HAP-1 (cell line): Measurements from ENCODE around the gene PDZD2.
"Not testable (repeated sequence)": the region's sequence is repeated elsewhere in the genome, so short reads cannot be mapped to it uniquely, and the experiment has no call there.

Experiments used
- DNase-seq, 2 experiments: peaks; one replicate each; pipeline ENCODE4 v3.0.0-alpha.2; 2016 to 2020; ENCODE audit warnings: low spot score in 2 of 2
- H3K27me3 ChIP-seq: fragments of 250-450 bp; sonication (Bioruptor Pico); 2 replicates; pipeline ENCODE4 v1.5.1; 2020; ENCODE audit warnings: low read depth, mild to moderate bottlenecking, moderate library complexity
- H3K36me3 ChIP-seq: fragments of 250-450 bp; sonication (Bioruptor Pico); replicated peaks from 2 replicates; pipeline ENCODE4 v1.5.1; 2020; ENCODE audit warnings: mild to moderate bottlenecking
- H3K4me1 ChIP-seq: fragments of 250-450 bp; sonication (Bioruptor Pico); 2 replicates; pipeline ENCODE4 v1.5.1; 2020; ENCODE audit warnings: mild to moderate bottlenecking
- H3K4me3 ChIP-seq: fragments of 250-450 bp; sonication (Bioruptor Pico); 2 replicates; pipeline ENCODE4 v1.5.1; 2020; ENCODE audit warnings: mild to moderate bottlenecking, moderate library complexity
- H3K9me3 ChIP-seq: fragments of 250-450 bp; sonication (Bioruptor Pico); 2 replicates; pipeline ENCODE4 v1.5.1; 2020; ENCODE audit warnings: mild to moderate bottlenecking, moderate library complexity
- in situ Hi-C: fragments of 300-500 bp; cut with MboI; formaldehyde crosslinking; loops from 3 replicates; pipeline ENCODE4 v1.14.3; 2020; ENCODE audit warnings: low sequenced_read_pairs, inconsistent platforms, mixed read lengths

The PDZD2 gene

DNA sequence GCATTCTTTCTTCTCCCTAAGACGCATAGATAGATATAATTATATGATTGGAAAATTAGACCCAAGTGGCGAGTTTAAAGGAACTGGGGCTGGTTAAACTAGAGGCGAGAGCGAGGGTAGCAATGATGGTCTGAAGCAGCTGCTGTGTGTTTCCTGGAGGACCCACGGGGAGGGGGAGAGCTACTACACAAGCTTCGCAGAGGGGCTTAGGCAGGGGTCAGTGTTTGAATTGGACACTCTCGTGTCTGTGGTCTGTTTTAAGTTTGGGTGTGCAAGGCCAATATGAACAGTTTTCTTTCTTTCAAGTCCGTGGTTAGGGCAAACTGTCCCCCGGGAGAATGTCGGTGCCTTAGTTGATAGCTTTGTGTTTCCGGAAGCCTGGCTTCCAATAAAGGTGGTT lies 43.1 kb downstream of the PDZD2 start:
- in situ Hi-C loops, result no loop called here
- Histone ChIP-seq H3K27me3 (no peaks in the 10 kb centered on the region; the same call in 1 of the 2 replicates), H3K4me3 (no peak overlapping the region), H3K9me3 (no peaks in the 10 kb centered on the region), H3K4me1 (no peaks in the 10 kb centered on the region), H3K36me3 (no peaks in the 10 kb centered on the region)
- DNase-seq, result no peak

DNA sequence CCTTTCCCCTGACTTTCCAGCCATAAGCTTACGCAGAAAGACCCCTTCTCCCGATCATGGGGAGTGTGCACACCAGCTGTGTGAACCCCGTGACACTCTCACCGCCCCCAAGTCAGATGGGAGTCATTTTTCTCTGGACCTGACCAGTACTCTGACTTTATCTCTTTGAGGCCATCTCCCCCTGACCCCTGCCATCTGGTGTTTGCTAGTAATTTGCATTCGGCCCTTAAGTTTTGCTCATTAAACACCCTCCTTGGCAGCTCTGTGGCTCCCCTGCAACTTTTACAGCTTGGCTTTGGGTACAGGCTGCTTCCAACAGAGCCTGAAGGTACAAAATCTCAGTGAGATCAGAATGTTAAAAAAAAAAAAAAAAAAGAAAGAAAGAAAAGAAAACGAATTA lies 43.9 kb downstream of the PDZD2 start:
- H3K4me3 ChIP-seq, result no peak overlapping the region

DNA sequence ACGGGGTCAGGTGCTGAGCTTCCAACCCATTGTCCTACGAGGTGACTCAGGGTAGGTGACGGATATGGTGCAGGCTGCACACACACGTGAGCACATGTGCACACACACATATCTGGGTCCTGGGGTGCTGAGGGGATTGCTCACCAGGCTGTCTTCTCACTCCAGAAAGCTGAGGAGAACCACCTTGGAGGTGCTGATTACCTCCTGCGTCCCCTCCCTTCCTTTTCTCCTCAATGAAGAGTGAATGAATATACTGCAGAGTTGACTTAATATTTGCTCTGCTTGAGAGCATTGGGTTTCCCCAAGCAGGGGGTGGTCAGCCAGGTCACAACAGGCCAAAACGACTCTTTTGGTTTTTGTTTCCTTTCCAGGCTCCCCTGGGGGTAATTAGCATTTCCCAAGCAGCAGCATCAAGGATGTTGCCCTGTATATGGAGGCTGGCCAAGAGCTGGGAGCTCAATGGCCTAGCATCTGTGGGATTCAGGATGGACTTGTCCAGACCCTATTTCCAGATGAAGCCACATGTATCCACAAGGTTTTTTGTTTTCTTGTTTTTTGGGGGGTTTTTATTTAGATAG lies 49.7 kb downstream of the PDZD2 start:
- Histone ChIP-seq H3K4me3 (no peak overlapping the region), H3K4me1 (no peaks in the 10 kb centered on the region), H3K36me3 (no peaks in the 10 kb centered on the region), H3K9me3 (no peaks in the 10 kb centered on the region), H3K27me3 (no peaks in the 10 kb centered on the region; the same call in 1 of the 2 replicates)
- in situ Hi-C loops, result no loop called here
- no peak for DNase-seq

More for the DNA sequence above, 43.9 kb downstream of the PDZD2 start:
- Histone ChIP-seq H3K27me3 (no peaks in the 10 kb centered on the region; the same call in 1 of the 2 replicates), H3K4me1 (no peaks in the 10 kb centered on the region), H3K9me3 (no peaks in the 10 kb centered on the region), H3K36me3 (no peaks in the 10 kb centered on the region)
- in situ Hi-C loops, result no loop called here
- no peak for DNase-seq

DNA sequence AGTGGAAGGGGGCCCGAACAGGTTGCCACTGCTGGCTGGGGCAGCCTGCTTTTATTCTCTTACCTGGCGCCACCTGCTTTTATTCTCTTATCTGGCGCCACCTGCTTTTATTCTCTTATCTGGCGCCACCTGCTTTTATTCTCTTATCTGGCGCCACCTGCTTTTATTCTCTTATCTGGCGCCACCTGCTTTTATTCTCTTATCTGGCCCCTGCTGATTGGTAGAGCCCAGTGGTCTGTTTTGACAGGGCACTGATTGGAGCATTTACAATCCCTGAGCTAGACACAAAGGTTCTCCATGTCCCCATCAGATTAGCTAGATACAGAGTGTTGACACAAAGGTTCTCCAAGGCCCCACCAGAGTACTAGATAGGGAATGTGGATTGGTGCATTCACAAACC lies 52.5 kb downstream of the PDZD2 start:
- in situ Hi-C loops, H3K9me3 ChIP-seq, H3K4me1 ChIP-seq, H3K4me3 ChIP-seq, DNase-seq, H3K27me3 ChIP-seq, H3K36me3 ChIP-seq: not testable (repeated sequence)

DNA sequence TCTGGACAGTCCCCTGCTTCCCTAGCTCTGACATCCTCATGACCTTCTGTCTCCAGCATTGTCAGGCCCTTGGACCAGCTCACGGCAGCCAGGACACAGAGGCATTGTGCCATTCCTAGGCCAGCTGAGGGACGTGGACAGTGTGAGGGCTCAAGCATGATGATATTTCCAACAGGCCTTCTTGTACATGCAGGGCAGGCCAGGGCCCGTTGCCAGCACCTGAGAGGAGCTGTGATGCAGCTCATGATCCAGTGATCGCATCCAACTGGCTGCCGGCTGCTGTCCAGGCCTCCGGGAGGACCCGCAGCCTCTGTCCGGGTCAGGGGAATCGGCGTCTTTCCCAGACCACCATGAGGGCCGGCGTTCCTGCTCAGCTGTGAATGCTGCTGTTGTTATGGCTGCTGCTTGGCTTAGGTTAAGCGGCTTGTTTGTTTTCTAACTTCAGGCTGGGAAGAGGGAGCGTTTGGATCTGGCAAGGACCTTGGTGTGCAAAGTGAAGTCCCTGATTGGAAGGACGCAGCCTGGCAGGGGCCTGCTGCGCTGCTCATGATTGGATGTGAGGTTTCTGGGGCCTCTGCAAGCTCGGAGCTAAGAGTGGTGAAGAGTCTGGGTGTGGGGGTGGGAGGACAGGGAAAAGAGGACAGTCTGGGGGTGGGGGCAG lies 53.8 kb downstream of the PDZD2 start:
- Histone ChIP-seq H3K27me3 (no peaks in the 10 kb centered on the region), H3K9me3 (no peaks in the 10 kb centered on the region), H3K36me3 (no peaks in the 10 kb centered on the region), H3K4me1 (no peaks in the 10 kb centered on the region), H3K4me3 (no peak overlapping the region)
- in situ Hi-C loops, result no loop called here
- DNase-seq, result no peak

DNA sequence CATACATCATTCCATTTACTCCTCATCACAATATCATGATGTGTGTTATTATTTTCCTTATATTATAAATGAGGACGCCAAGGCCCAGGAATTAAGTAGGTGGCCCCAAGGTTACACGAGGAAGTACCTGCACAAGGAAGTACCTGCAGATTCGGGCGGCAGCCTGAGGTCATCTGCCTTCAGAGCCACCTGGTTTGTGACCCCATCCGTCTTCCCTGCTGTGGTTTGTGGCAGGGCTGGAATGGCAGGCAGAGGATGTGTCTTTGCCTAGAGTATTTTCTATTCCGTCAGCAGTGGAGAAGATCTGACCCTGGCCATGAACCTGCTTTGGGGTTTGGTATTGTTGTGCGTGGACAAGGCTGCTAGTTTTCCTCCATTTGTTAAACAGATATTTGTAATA lies 59.7 kb downstream of the PDZD2 start:
- DNase-seq, result no peak
- H3K9me3 ChIP-seq, result no peaks in the 10 kb centered on the region
- no peak overlapping the region for H3K4me3 ChIP-seq
- H3K27me3 ChIP-seq, result no peaks in the 10 kb centered on the region
- H3K4me1 ChIP-seq, result no peaks in the 10 kb centered on the region
- no peaks in the 10 kb centered on the region for H3K36me3 ChIP-seq
- in situ Hi-C loops, result no loop called here

DNA sequence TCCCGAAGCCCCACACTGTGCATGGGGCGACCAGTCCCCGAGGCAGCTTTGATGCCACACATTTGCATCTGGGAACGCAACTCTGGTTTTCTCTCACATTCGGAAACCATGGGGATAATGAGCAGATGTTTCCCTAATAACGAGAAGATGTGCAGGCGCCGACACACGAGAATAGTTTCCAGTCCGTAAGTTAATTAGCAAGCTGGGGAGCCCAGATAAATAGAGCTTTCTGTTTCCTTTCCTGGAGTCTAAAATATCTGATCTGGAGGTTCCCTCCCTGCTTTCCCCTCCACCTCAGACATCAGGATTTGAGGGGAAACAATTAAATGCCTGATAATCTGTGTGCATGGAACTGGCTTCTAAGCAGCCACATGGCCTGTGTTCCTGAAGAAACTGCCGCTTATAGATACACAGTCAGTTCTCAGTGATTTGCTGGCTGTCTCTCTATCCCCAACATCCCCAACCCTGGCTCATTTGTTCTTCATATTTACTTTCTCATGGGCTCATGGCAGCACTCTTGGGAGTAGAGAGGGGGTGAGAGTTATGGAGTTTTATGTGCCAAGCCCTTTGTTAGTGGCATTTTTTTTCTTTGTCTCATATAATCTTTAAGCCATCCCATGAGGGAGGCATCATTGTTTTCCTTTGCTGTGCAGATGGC lies 62.8 kb downstream of the PDZD2 start:
- Histone ChIP-seq H3K36me3 (no peaks in the 10 kb centered on the region), H3K9me3 (no peaks in the 10 kb centered on the region), H3K27me3 (0 out of 2 replicates have a peak, but pooled peaks cover 3% of the 10 kb centered on the region), H3K4me1 (no peaks in the 10 kb centered on the region), H3K4me3 (no peak overlapping the region)
- DNase-seq, result no peak
- in situ Hi-C loops, result no loop called here

DNA sequence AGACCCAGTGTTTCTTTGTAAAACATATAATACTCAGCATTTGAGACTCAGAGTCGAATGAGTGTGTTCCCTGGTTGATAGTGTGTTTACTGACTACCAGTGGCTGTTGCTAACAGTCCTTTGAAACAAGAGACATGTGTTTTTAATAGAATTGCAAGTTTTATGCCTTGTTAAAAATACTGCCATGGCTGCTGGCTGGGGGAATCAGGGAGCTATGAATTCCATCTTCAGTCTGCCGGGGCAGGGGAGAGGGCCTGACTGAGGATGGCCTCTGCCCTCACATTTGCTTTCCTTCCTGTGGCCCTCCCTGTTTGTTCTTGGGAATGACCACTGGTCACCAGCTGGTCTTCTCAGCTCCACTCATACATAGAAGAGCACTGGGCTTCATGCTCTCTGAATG lies 63.8 kb downstream of the PDZD2 start:
- no peaks in the 10 kb centered on the region for H3K4me1 ChIP-seq
- in situ Hi-C loops, result no loop called here
- 0 out of 2 replicates have a peak, but pooled peaks cover 3% of the 10 kb centered on the region for H3K27me3 ChIP-seq
- H3K4me3 ChIP-seq, result no peak overlapping the region
- no peaks in the 10 kb centered on the region for H3K9me3 ChIP-seq
- H3K36me3 ChIP-seq, result no peaks in the 10 kb centered on the region
- no peak for DNase-seq

DNA sequence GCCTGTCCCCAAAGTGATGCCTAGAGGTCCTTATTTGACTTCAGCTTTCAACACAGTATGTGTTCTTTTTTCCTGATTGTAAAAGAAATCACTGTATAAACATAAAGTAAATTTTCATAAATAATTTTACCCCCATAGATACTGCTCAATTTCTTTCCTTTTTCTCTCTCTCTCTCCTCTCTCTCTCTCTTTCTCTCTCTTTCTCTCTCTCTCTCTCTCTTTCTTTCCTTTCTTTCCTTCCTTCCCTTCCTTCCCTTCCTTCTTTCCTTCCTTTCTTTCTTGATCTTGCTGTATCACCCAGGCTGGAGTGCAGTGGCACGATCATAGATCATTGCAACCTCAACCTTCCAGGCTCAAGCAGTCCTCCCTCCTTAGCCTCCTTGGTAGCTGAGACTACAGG lies 64.8 kb downstream of the PDZD2 start:
- Histone ChIP-seq H3K4me1 (no peaks in the 10 kb centered on the region), H3K4me3 (no peak overlapping the region), H3K36me3 (no peaks in the 10 kb centered on the region), H3K27me3 (0 out of 2 replicates have a peak, but pooled peaks cover 3% of the 10 kb centered on the region), H3K9me3 (no peaks in the 10 kb centered on the region)
- in situ Hi-C loops, result no loop called here
- DNase-seq, result no peak

DNA sequence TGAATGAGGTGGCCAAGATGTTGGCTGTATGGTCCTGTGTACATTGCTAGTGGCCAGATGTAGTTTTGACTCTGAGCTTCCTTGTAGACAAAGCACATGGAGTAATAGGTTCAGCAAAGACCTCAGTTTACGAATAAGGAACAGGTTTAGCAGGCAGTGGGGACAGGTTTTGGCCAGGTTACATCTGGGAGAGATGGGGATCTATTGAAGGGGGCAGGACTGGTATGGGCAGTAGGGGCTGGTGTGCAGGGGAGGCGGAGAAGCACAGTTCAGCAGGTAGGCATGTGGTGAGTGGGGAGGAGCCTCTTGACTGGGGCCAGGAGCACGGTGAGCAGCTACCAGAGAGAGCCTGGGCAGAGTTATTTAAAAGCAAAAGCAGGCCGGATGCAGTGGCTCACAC lies 67.3 kb downstream of the PDZD2 start:
- Histone ChIP-seq H3K9me3 (no peaks in the 10 kb centered on the region), H3K4me1 (no peaks in the 10 kb centered on the region), H3K36me3 (no peaks in the 10 kb centered on the region), H3K27me3 (0 out of 2 replicates have a peak, but pooled peaks cover 3% of the 10 kb centered on the region), H3K4me3 (no peak overlapping the region)
- DNase-seq, result no peak
- in situ Hi-C loops, result no loop called here

DNA sequence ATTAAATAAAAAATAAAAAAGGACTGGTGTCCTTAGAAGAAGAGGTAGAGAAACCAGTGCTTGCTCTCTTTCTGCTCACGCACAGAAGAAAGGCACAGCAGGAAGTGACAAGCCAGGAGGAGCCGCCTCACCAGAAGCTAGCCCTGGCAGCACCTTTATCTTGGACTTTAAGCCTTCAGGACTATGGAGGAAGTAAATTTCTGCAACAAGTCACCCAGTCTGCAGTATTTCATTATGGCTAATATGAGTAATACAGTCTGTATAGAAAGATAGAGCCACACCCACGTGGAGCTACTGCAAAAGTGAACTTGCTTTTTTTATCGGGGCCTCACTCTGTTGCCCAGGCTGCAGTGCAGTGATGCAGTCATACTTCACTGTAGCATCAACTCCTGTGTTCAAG lies 68.4 kb downstream of the PDZD2 start:
- no peaks in the 10 kb centered on the region for H3K36me3 ChIP-seq

DNA sequence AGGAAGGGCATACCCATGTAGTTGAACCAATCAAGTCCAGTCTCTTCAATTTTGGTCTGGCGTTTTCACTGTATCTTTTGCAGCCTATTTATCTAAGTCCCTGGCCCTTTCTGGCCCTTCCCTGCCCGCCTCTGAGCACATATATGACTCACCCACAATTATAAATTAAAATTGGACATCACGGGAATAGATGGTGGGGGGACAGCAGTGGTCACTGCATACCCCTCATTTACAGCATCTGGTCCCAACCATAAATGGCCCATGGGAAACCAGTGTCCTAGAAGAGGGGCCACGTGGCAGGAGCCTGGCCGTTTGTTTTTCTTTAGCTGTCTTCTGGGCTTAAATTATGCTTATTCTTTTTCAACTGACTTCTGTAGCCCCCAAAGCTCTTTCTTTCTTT lies 69.2 kb downstream of the PDZD2 start:
- in situ Hi-C loops, result no loop called here
- Histone ChIP-seq H3K4me3 (no peak overlapping the region), H3K9me3 (no peaks in the 10 kb centered on the region), H3K36me3 (no peaks in the 10 kb centered on the region), H3K27me3 (0 out of 2 replicates have a peak, but pooled peaks cover 3% of the 10 kb centered on the region), H3K4me1 (no peaks in the 10 kb centered on the region)
- DNase-seq, result no peak

More for the DNA sequence above, 68.4 kb downstream of the PDZD2 start:
- in situ Hi-C loops, result no loop called here
- Histone ChIP-seq H3K4me1 (no peaks in the 10 kb centered on the region), H3K9me3 (no peaks in the 10 kb centered on the region), H3K27me3 (0 out of 2 replicates have a peak, but pooled peaks cover 3% of the 10 kb centered on the region), H3K4me3 (no peak overlapping the region)
- DNase-seq, result no peak

DNA sequence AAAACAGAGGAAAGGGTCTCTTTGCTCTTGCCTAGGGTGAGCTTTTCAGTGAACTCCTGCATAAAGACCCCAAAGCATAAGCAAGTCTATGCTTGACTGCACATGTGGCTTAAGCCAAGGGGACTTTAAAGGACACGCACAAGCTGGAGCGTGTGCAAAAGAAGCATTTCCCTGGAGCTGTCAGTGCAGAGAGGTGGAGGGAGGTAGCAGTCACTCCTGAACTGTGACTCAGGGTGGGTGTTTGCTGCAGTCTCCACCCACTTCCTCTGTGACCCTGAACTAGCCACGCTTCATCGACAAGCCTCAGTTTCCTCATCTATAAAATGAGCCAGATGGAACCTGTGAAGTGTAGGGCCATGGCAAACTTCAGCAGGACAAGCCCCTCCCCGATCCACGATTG lies 72.4 kb downstream of the PDZD2 start:
- no peaks in the 10 kb centered on the region for H3K9me3 ChIP-seq
- H3K27me3 ChIP-seq, result no peaks in the 10 kb centered on the region
- no peak for DNase-seq
- H3K36me3 ChIP-seq, result no peaks in the 10 kb centered on the region
- in situ Hi-C loops, result no loop called here
- no peaks in the 10 kb centered on the region for H3K4me1 ChIP-seq
- no peak overlapping the region for H3K4me3 ChIP-seq

DNA sequence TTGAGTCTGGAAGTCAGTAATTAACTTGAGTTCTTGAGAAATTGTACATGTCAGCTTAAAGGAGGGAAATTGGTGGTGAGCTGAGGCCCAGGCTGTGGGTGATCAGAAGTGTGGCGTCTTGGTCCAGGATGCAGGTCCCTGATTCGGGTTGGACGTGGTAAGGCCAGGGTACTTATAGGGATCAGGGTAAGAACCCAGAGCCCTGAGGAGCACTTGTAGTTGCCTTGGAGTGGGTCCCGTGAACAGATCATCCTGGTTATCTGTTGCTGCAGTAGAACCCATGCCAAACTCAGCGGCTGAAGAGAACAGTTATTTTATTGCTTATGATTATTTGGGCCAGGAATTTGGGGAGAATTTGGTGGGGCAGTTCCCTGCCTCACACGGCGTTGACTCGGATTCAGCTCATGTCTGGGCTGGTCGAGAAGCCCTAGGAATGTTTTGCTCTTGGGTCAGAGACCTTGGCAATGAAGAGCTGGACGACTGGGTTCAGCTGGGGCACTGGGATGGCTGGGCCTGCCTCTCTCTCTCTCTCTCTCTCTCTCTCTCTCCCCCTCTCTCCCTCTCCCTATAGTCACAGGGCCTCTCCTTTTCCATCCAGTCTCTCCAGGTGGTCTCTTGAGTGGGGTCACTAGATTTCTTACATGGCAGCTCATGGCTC lies 73.1 kb downstream of the PDZD2 start:
- no peaks in the 10 kb centered on the region for H3K27me3 ChIP-seq

More for the DNA sequence above, 73.1 kb downstream of the PDZD2 start:
- in situ Hi-C loops, result no loop called here
- Histone ChIP-seq H3K4me3 (no peak overlapping the region), H3K4me1 (no peaks in the 10 kb centered on the region), H3K36me3 (no peaks in the 10 kb centered on the region), H3K9me3 (no peaks in the 10 kb centered on the region)
- no peak for DNase-seq
